Measurements from ENCODE around the gene SASH1.

Gene SASH1

GRCh38 chr6:148346681-148347440, 4.2 kb downstream of the SASH1 start:
- Histone ChIP-seq H3F3A (ENCODE audit: insufficient read depth, low read length) (no peaks in the 10 kb centered on the region), H3K27ac (ENCODE audit: low read length) (no peak overlapping the region), H3K9me3 (replicated peaks; ENCODE audit: insufficient read depth, low read length) (no peaks in the 10 kb centered on the region), H3K4me1 (ENCODE audit: low read length) (no peaks in the 10 kb centered on the region), H3K27me3 (replicated peaks; ENCODE audit: insufficient read depth, low read length) (no peaks in the 10 kb centered on the region), H2AFZ (ENCODE audit: low read length) (no peak overlapping the region), H4K20me1 (ENCODE audit: insufficient read depth, low read length) (no peaks in the 10 kb centered on the region), H3K4me2 (ENCODE audit: low read depth, low read length) (no peak overlapping the region), H3K79me2 (ENCODE audit: low read length) (no peaks in the 10 kb centered on the region), H3K36me3 (replicated peaks; ENCODE audit: insufficient read depth, low read length) (no peaks in the 10 kb centered on the region), H3K9me2 (replicated peaks; ENCODE audit: insufficient read depth, low read length) (no peaks in the 10 kb centered on the region), H3K9ac (ENCODE audit: low read length) (no peak overlapping the region), H3K4me3 (ENCODE audit: low read length) (no peak overlapping the region)
- DNase-seq: no peak
- TF ChIP-seq CTCF (IDR thresholded peaks at IDR 0.05; ENCODE audit: low read length): no peak
- TF ChIP-seq EZH2phosphoT487 (IDR thresholded peaks at IDR 0.05; ENCODE audit: low read length): no peak
- TF ChIP-seq EZH2 (optimal IDR thresholded peaks at IDR 0.05; ENCODE audit: low read depth, low read length): no peak

- Histone ChIP-seq H3K36me3 (replicated peaks; ENCODE audit: insufficient read depth, low read length) (no peaks in the 10 kb centered on the region), H3K27me3 (replicated peaks; ENCODE audit: insufficient read depth, low read length) (no peaks in the 10 kb centered on the region), H2AFZ (ENCODE audit: low read length) (no peak overlapping the region), H4K20me1 (ENCODE audit: insufficient read depth, low read length) (no peaks in the 10 kb centered on the region), H3K79me2 (ENCODE audit: low read length) (no peaks in the 10 kb centered on the region), H3K27ac (ENCODE audit: low read length) (no peak overlapping the region), H3F3A (ENCODE audit: insufficient read depth, low read length) (no peaks in the 10 kb centered on the region), H3K9me3 (replicated peaks; ENCODE audit: insufficient read depth, low read length) (no peaks in the 10 kb centered on the region), H3K4me3 (ENCODE audit: low read length) (no peak overlapping the region), H3K9me2 (replicated peaks; ENCODE audit: insufficient read depth, low read length) (no peaks in the 10 kb centered on the region), H3K4me1 (ENCODE audit: low read length) (no peaks in the 10 kb centered on the region), H3K4me2 (ENCODE audit: low read depth, low read length) (no peak overlapping the region), H3K9ac (ENCODE audit: low read length) (no peak overlapping the region)
- TF ChIP-seq EZH2 (optimal IDR thresholded peaks at IDR 0.05; ENCODE audit: low read depth, low read length) (no peak), CTCF (IDR thresholded peaks at IDR 0.05; ENCODE audit: low read length) (no peak), EZH2phosphoT487 (IDR thresholded peaks at IDR 0.05; ENCODE audit: low read length) (no peak)
- DNase-seq: no peak
Observed at GRCh38 chr6:148347441-148348054, 4.9 kb downstream of the SASH1 start.

GRCh38 chr6:148348335-148348734, 5.7 kb downstream of the SASH1 start:
- no peaks in the 10 kb centered on the region for H4K20me1 ChIP-seq (ENCODE audit: insufficient read depth, low read length)
- no peaks in the 10 kb centered on the region for H3K79me2 ChIP-seq (ENCODE audit: low read length)
- H2AFZ ChIP-seq (ENCODE audit: low read length): no peak overlapping the region
- no peak for DNase-seq
- H3K36me3 ChIP-seq (replicated peaks; ENCODE audit: insufficient read depth, low read length): no peaks in the 10 kb centered on the region
- no peaks in the 10 kb centered on the region for H3K9me2 ChIP-seq (replicated peaks; ENCODE audit: insufficient read depth, low read length)
- H3K27me3 ChIP-seq (replicated peaks; ENCODE audit: insufficient read depth, low read length): no peaks in the 10 kb centered on the region
- H3K4me3 ChIP-seq (ENCODE audit: low read length): no peak overlapping the region
- TF ChIP-seq CTCF (IDR thresholded peaks at IDR 0.05; ENCODE audit: low read length): no peak
- TF ChIP-seq EZH2phosphoT487 (IDR thresholded peaks at IDR 0.05; ENCODE audit: low read length): no peak
- TF ChIP-seq EZH2 (optimal IDR thresholded peaks at IDR 0.05; ENCODE audit: low read depth, low read length): no peak
- H3K4me1 ChIP-seq (ENCODE audit: low read length): no peaks in the 10 kb centered on the region
- no peak overlapping the region for H3K4me2 ChIP-seq (ENCODE audit: low read depth, low read length)
- H3K9me3 ChIP-seq (replicated peaks; ENCODE audit: insufficient read depth, low read length): no peaks in the 10 kb centered on the region
- H3K9ac ChIP-seq (ENCODE audit: low read length): no peak overlapping the region
- H3K27ac ChIP-seq (ENCODE audit: low read length): no peak overlapping the region
- H3F3A ChIP-seq (ENCODE audit: insufficient read depth, low read length): no peaks in the 10 kb centered on the region
